HG03575 (cell line): Measurements from ENCODE around the gene SLC17A9.

Experiments
- ATAC-seq: cut with Tn5 transposase; IDR thresholded peaks from one replicate; pipeline ENCODE4 v1.9.1; 2021; ENCODE audit not compliant: unreplicated experiment, insufficient number of reproducible peaks, low FRiP score; ENCODE audit errors: extremely low read depth

Gene SLC17A9

GRCh38 chr20:63007646-63008488 is 55.4 kb downstream of the SLC17A9 start:
- no peak for ATAC-seq

GRCh38 chr20:63008541-63009044 is 56.1 kb downstream of the SLC17A9 start:
- no peak for ATAC-seq

- ATAC-seq, result no peak
Measured at GRCh38 chr20:63009045-63009961, 56.8 kb downstream of the SLC17A9 start.

GRCh38 chr20:63009988-63010769 is 57.7 kb downstream of the SLC17A9 start:
- ATAC-seq, result peak; percentile 42

GRCh38 chr20:63011798-63012197 is 59.3 kb downstream of the SLC17A9 start:
- no peak for ATAC-seq

- ATAC-seq, result no peak
Measured at GRCh38 chr20:63013207-63013606, 60.7 kb downstream of the SLC17A9 start.

GRCh38 chr20:63014287-63014686 is 61.8 kb downstream of the SLC17A9 start:
- no peak for ATAC-seq

GRCh38 chr20:63014710-63015109 is 62.2 kb downstream of the SLC17A9 start:
- no peak for ATAC-seq

- no peak for ATAC-seq
Measured at GRCh38 chr20:63015147-63015661, 62.7 kb downstream of the SLC17A9 start.

GRCh38 chr20:63015662-63016361 is 63.3 kb downstream of the SLC17A9 start:
- no peak for ATAC-seq

GRCh38 chr20:63016514-63017075 is 64.1 kb downstream of the SLC17A9 start:
- ATAC-seq, result no peak

GRCh38 chr20:63017076-63017825 is 64.7 kb downstream of the SLC17A9 start:
- ATAC-seq, result no peak

- no peak for ATAC-seq
Measured at GRCh38 chr20:63017826-63018411, 65.4 kb downstream of the SLC17A9 start.
